Measurements from ENCODE around the gene BMPR1A.

The BMPR1A gene

GRCh38 chr10:86747796-86748581 is 8.4 kb upstream of the BMPR1A start:
- Histone ChIP-seq H3K4me1 (peaks cover 3% of the 10 kb centered on the region), H3K4me2 (ENCODE audit: low read length) (no peak overlapping the region), H3K9ac (no peak overlapping the region), H3K4me3 (ENCODE audit: low read depth, low read length) (no peak overlapping the region), H2AFZ (no peak overlapping the region), H3K79me2 (peaks cover 4% of the 10 kb centered on the region), H3K9me3 (ENCODE audit: control insufficient read depth, low read length) (no peaks in the 10 kb centered on the region), H3K27ac (no peak overlapping the region), H3K36me3 (ENCODE audit: control insufficient read depth, insufficient read depth, low read length) (no peaks in the 10 kb centered on the region), H3K27me3 (ENCODE audit: control insufficient read depth, insufficient read depth, low read length) (no peaks in the 10 kb centered on the region)
- TF ChIP-seq CTCF (IDR thresholded peaks at IDR 0.05), result no peak

GRCh38 chr10:86749854-86750253 is 6.6 kb upstream of the BMPR1A start:
- TF ChIP-seq CTCF (IDR thresholded peaks at IDR 0.05), result no peak
- Histone ChIP-seq H2AFZ (no peak overlapping the region), H3K4me3 (ENCODE audit: low read depth, low read length) (no peak overlapping the region), H3K27ac (no peak overlapping the region), H3K4me1 (peaks cover 3% of the 10 kb centered on the region), H3K9me3 (ENCODE audit: control insufficient read depth, low read length) (no peaks in the 10 kb centered on the region), H3K4me2 (ENCODE audit: low read length) (no peak overlapping the region), H3K79me2 (peaks cover 8% of the 10 kb centered on the region), H3K27me3 (ENCODE audit: control insufficient read depth, insufficient read depth, low read length) (no peaks in the 10 kb centered on the region), H3K9ac (no peak overlapping the region), H3K36me3 (ENCODE audit: control insufficient read depth, insufficient read depth, low read length) (no peaks in the 10 kb centered on the region)

GRCh38 chr10:86751477-86751876 is 4.9 kb upstream of the BMPR1A start:
- H3K36me3 ChIP-seq (ENCODE audit: control insufficient read depth, insufficient read depth, low read length), result no peaks in the 10 kb centered on the region
- H3K9me3 ChIP-seq (ENCODE audit: control insufficient read depth, low read length), result no peaks in the 10 kb centered on the region
- peaks cover 8% of the 10 kb centered on the region for H3K79me2 ChIP-seq
- no peak overlapping the region for H3K9ac ChIP-seq
- no peak for TF ChIP-seq CTCF (IDR thresholded peaks at IDR 0.05)
- H3K27me3 ChIP-seq (ENCODE audit: control insufficient read depth, insufficient read depth, low read length), result no peaks in the 10 kb centered on the region
- no peak overlapping the region for H2AFZ ChIP-seq
- H3K4me3 ChIP-seq (ENCODE audit: low read depth, low read length), result no peak overlapping the region
- no peak overlapping the region for H3K4me2 ChIP-seq (ENCODE audit: low read length)
- no peak overlapping the region for H3K27ac ChIP-seq
- H3K4me1 ChIP-seq, result peaks cover 3% of the 10 kb centered on the region

GRCh38 chr10:86752311-86752710 is 4.1 kb upstream of the BMPR1A start:
- Histone ChIP-seq H3K4me1 (peaks cover 3% of the 10 kb centered on the region), H2AFZ (no peak overlapping the region), H3K4me3 (ENCODE audit: low read depth, low read length) (no peak overlapping the region), H3K79me2 (peaks cover 8% of the 10 kb centered on the region), H3K9ac (no peak overlapping the region), H3K36me3 (ENCODE audit: control insufficient read depth, insufficient read depth, low read length) (no peaks in the 10 kb centered on the region), H3K27me3 (ENCODE audit: control insufficient read depth, insufficient read depth, low read length) (no peaks in the 10 kb centered on the region), H3K4me2 (ENCODE audit: low read length) (no peak overlapping the region), H3K27ac (no peak overlapping the region), H3K9me3 (ENCODE audit: control insufficient read depth, low read length) (no peaks in the 10 kb centered on the region)
- no peak for TF ChIP-seq CTCF (IDR thresholded peaks at IDR 0.05)

- H3K4me1 ChIP-seq, result peaks cover 3% of the 10 kb centered on the region
- H3K79me2 ChIP-seq, result peaks cover 9% of the 10 kb centered on the region
- no peak overlapping the region for H3K4me2 ChIP-seq (ENCODE audit: low read length)
- H2AFZ ChIP-seq, result no peak overlapping the region
- no peak for TF ChIP-seq CTCF (IDR thresholded peaks at IDR 0.05)
- no peak overlapping the region for H3K27ac ChIP-seq
- H3K4me3 ChIP-seq (ENCODE audit: low read depth, low read length), result no peak overlapping the region
- H3K36me3 ChIP-seq (ENCODE audit: control insufficient read depth, insufficient read depth, low read length), result no peaks in the 10 kb centered on the region
- no peak overlapping the region for H3K9ac ChIP-seq
- H3K27me3 ChIP-seq (ENCODE audit: control insufficient read depth, insufficient read depth, low read length), result no peaks in the 10 kb centered on the region
- H3K9me3 ChIP-seq (ENCODE audit: control insufficient read depth, low read length), result no peaks in the 10 kb centered on the region
These were observed 3.4 kb upstream of the BMPR1A start for GRCh38 chr10:86753051-86753450.

Data from parathyroid adenoma (tissue), 2 donors.